Measurements from ENCODE around the gene CWC22.
"Not testable (repeated sequence)": the region's sequence is repeated elsewhere in the genome, so short reads cannot be mapped to it uniquely, and the experiment has no call there.

CWC22 gene

GRCh38 chr2:179948058-179948457, 59.0 kb downstream of the CWC22 start:
- DNase-seq, result no peak

GRCh38 chr2:179946810-179947615, 60.1 kb downstream of the CWC22 start:
- no peak for DNase-seq

GRCh38 chr2:179946346-179946745, 60.8 kb downstream of the CWC22 start:
- DNase-seq, result no peak

GRCh38 chr2:179939259-179939658, 67.8 kb downstream of the CWC22 start:
- no peak for DNase-seq

- DNase-seq, result no peak
Measured at GRCh38 chr2:179938026-179938425, 69.1 kb downstream of the CWC22 start.

- no peak for DNase-seq
Measured at GRCh38 chr2:179936654-179937053, 70.4 kb downstream of the CWC22 start.

GRCh38 chr2:179936141-179936540, 71.0 kb downstream of the CWC22 start:
- DNase-seq, result no peak

GRCh38 chr2:179932786-179933185, 74.3 kb downstream of the CWC22 start:
- DNase-seq, result no peak

GRCh38 chr2:179931502-179931901, 75.6 kb downstream of the CWC22 start:
- DNase-seq, result no peak

- not testable (repeated sequence) for DNase-seq
Measured at GRCh38 chr2:179929997-179930396, 77.1 kb downstream of the CWC22 start.

GRCh38 chr2:179927041-179927440, 80.1 kb downstream of the CWC22 start:
- no peak for DNase-seq

GRCh38 chr2:179925713-179926112, 81.4 kb downstream of the CWC22 start:
- no peak for DNase-seq

- no peak for DNase-seq
Measured at GRCh38 chr2:179917272-179917671, 89.8 kb downstream of the CWC22 start.

GRCh38 chr2:179915395-179915992, 91.6 kb downstream of the CWC22 start:
- DNase-seq, result no peak

GRCh38 chr2:179913809-179914208, 93.3 kb downstream of the CWC22 start:
- DNase-seq, result no peak

GRCh38 chr2:179911569-179911968, 95.5 kb downstream of the CWC22 start:
- no peak for DNase-seq

- no peak for DNase-seq
Measured at GRCh38 chr2:179910735-179911113, 96.4 kb downstream of the CWC22 start.

GRCh38 chr2:179909845-179910734, 97.0 kb downstream of the CWC22 start:
- no peak for DNase-seq

GRCh38 chr2:179900655-179901054, 106.4 kb downstream of the CWC22 start:
- no peak for DNase-seq

- DNase-seq, result no peak
Measured at GRCh38 chr2:179899666-179900065, 107.4 kb downstream of the CWC22 start.

- peak in 1 of 2 experiments; percentile 38 for DNase-seq
Measured at GRCh38 chr2:179898873-179899272, 108.2 kb downstream of the CWC22 start.
